ENCODE measurements around the gene CYTH4.
A peak's percentile ranks its signal among the peaks of the same experiment; 100 is the strongest.
"Not testable (repeated sequence)": the region's sequence is repeated elsewhere in the genome, so short reads cannot be mapped to it uniquely, and the experiment has no call there.

CYTH4 gene, protein sequence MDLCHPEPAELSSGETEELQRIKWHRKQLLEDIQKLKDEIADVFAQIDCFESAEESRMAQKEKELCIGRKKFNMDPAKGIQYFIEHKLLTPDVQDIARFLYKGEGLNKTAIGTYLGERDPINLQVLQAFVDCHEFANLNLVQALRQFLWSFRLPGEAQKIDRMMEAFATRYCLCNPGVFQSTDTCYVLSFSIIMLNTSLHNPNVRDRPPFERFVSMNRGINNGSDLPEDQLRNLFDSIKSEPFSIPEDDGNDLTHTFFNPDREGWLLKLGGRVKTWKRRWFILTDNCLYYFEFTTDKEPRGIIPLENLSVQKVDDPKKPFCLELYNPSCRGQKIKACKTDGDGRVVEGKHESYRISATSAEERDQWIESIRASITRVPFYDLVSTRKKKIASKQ

DNA sequence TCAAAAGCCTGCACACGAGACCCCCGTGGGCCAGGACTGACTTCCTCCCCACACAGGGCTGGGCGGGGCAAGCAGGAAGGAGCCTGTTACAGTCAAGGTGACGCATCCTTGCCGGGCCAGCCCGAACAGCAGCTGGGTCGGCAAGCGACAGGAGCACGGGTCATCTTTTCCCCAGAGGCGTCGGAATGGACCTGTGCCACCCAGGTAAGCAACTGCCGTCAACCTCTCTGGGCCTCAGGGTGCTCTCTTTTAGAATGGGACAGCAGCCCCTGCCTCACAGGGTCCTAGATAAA is at the start of gene CYTH4:
Gene CYTH4, plus strand, starts transcription at position 124 of the 293 bp plus-strand sequence. Its CDS starts 62 bp downstream, at position 186.
- DNase-seq = no peak

DNA sequence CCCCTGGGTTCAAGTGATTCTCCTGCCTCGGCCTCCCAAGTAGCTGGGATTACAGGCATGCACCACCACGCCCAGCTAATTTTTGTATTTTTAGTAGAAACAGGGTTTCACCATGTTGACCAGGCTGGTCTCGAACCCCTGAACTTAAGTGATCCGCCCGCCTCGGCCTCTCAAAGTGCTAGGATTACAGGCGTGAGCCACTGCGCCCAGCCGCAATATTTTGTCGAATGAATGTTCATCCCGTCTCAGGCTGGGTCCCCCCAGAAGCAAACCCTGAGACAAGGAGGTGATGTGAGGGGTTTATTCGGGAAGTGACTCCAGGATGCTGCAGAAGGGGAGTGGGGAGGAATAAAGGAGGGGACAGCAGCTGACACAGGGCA is 48.9 kb upstream of the CYTH4 start:
- not testable (repeated sequence) for DNase-seq

DNA sequence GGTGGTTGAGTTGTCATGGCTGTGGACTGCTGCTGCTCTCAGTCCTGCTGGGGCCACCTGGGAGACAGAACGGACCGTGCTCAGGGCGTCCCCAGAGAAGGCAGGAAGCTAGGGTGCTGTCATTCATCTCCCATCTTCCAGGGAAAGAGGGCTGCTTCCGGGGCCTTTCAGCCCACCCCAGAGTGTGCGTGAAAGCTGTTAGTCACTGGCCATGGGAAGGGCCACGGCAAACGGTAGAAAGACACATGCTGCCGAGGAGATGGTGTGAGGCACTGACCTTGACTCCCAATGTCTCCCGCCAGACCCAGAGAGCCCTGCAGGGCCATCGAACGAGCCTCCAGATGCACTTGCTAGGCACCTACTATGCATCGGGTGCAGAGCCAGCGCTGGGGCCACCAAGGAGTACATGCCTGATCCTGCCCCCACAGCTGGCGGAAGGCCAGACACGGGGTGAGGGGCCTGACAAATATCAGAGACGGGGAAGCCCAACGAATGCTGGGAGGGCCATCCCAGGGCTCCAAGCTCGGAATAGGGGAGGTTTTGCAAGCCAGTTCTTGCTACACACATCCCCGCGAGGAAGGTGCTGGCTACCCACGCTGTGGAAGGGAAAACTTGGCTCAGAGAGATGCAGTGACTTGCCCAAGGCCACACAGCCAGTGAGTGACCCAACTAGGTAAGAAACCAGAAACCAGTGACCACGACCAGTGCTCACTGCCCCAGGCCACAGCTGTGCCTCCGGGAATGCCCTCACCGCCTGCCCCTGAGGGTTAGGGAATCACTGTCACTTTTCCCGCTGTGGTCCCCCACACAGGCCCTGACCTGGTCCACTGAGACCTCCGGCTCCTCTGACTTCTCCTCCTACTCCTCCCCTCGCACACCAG is 48.3 kb upstream of the CYTH4 start:
- no peak for DNase-seq

DNA sequence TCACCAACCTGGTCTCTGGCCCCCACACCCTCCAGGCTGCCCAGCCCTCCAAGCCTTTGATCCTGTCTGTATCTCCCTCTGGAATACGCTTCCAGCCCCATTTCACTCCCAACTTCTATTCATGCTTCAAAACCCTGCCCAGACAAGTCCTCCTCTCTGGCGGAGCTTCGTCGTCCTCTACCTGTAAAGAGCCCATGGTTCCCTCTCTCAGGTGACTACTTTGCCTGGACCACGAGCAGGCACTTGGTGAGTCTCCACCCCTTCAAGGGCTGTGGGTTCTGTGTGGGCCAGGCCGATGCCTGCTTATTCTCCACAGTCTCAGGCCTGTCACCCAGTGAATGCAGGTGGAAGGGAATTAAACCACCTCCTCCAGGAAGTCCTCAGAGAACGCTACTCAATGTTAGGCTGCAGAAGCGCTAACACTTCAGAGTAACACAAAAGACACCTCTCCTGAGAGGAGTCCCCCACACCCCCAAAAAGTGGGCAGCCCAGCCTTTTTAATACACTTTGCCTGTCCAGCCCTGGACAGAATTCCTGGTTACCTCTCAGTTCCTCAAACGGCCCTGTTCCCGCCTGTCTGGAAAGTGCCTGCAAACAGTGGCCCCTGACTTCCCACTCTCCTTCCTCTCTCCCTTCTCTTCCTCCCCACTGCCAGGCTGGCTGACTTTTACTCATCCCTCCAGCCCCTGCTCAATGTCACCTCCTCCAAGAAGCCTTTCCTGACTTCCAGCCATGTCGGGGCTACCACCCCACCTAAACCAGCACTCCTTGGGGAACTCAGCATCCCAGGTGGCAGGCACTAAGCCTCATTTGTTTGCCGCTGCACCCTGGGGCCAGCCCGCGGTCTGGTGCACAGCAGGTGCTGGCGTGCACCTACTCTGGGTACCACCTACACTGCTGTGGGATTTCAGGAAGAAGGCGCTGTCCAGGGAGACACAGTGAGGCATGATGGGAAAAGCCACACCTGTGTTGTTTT is 47.3 kb upstream of the CYTH4 start:
- DNase-seq = no peak

DNA sequence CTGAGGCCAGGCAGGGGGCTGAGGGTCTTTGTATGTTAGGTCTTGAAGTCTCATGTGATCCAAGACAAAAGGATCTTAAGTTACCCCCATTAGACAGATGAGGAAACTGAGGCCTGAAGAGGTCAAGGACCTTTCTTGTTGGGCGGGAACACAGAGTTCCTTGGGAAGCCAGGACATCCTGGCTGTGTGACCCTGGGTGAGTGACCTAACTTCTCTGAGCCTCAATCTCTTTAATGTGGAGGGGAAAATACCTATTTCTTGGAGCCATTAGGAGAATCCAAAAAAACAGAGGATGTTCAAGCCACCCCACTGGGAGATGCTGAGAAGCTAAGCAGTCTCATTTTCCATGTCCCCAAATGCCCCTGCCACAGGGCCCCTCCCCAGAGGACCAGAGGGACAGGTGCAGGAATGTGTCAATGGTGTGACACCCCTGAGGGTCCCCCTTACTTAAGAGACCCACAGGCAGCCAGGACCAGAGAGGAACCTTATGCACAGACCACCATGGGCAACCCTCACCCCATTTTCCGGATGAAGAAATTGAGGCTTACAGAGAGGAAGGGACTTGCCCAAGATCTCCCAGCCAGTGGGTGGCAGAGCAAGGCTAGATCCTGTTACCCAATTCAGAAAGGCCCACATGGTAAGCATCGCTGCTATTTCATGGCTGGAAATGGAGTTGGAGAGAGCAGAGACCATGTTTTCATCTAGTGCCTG is 46.3 kb upstream of the CYTH4 start:
- no peak for DNase-seq

DNA sequence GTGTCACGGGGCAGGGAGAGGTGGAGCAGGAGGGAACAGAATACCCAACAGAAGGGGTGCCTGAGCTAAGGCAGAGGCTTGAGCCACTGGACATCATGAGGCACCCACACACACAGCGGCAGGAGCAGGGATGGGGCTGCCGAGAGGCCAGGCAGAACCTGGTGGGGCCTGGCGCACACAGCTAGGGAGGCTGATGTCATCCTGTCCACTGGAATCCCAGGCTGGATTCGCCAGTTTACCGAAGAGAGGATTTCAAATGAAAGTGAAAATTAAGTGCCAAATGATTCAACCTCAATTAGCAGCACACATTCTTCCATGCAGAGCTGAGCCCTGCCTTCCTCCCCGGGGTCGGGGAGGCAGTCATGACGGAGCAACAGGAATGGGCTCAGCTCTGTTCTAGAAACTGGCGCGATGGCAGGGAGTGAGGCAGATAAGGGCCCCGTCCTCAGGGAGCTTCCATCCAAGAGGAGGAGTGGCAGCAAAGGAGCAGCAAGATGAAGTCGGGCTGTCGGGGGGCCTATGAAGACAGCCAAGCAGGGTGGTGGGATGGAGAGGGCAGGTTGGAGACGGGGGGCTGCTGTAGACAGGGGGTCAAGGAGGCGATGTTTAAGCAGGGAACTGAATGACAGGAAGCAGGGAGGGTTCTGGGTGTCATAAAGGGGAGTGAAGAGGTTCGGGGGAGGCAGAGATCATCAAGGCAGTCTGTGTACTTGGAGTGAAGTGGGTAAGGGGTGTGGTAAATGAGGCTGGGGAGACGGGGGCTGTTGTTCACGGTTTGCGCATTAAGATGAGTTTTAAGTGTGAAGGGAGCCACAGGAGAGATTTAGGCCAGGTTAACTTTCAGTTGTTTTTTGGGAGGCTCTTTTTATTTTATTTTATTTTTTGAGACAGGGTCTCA is 44.7 kb upstream of the CYTH4 start:
- peak; percentile 21 for DNase-seq

DNA sequence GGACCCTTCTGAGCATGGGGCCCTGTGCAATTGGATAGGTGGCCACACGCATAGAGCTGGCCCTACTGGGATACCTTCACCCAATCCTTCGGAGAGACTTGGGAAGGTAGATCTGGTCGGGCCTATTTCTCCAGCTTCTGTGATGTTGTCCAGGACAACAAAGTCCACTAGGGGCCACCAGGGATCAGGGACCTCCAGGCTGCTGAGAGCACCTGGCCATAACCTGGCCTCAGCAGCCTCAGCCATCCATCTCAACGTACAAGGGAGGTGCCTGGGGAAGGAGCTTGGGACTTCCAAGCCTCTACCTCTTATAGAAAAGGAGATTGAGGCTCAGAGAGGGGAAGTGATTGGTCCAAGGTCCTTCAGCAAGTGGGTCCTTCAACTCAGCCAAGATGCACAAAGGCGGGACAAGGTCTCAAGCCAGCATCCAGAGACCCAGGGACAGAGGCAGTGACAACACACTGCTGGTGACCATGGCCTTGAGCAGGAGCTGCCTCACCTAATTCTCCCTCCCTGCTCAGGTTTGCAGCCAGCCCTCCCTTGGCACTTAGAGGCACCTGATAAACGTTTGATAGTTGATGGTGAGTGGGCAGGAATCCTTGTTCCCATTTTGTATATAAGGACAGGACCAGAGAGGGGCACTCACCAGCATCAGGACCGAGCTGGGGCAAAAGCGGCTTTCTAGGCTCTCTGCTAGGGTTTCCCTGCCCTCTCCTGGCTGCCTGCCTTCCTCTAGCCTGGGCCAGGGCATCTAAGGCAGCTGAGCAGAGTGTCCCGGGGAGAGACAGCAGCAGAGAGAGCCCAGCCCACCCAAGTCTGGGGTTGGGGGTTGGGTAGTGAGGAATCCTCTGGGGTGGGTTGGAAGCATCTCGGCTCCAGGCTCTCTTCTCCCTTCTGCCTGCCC is 42.7 kb upstream of the CYTH4 start:
- no peak for DNase-seq

DNA sequence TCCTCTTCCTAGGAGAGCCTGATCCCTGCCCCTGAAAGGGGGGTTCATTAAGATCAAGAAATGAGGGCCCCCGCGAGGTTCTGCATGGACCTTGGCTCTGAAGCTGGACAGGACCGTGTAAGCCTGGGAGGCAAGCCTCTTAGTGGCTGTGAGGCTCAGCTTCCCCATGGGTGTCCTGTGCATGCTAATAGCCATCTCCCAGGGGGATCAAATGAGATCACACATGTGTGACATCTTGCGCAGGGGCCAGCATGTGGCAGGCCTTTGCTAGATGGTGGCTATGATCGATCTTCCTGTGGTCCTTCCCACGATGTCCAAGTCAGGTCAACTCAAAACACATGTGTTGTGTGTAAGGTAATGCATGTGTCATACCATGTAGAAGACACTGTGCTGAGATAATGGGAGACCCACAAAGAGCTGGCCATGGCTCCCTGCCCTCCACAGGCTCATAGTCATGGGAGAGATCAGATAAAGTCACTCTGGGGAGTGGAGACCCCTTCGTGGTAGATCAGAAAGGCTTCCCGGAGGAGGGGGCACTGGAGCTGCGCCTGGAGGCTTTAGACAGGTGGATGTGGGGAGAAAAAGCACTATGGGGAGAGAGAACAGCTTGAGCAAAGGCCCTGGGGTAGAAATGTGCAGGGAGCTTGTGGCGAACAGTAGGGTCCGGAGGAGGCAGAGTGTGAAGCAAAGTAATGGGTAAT is 41.9 kb upstream of the CYTH4 start:
- DNase-seq = no peak

DNA sequence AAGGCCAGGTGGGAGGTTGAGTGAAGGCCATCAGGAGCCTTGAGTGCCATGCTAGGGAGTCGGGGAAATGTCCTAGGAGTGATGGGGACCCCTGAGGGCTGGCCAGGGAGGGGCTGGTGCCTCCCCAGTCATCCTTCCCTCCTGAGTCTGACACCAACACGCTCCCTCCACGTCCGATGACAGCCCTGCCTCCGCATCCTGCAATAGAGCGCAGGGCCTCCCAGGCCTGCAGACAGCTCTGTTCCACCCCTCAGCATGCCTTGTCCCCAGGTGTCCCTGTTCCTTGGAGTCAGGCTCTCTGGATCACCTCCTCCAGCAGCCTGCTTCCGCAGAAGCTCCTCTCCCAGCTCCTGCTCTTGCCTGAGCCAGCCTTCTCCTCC is 41.4 kb upstream of the CYTH4 start:
- no peak for DNase-seq

DNA sequence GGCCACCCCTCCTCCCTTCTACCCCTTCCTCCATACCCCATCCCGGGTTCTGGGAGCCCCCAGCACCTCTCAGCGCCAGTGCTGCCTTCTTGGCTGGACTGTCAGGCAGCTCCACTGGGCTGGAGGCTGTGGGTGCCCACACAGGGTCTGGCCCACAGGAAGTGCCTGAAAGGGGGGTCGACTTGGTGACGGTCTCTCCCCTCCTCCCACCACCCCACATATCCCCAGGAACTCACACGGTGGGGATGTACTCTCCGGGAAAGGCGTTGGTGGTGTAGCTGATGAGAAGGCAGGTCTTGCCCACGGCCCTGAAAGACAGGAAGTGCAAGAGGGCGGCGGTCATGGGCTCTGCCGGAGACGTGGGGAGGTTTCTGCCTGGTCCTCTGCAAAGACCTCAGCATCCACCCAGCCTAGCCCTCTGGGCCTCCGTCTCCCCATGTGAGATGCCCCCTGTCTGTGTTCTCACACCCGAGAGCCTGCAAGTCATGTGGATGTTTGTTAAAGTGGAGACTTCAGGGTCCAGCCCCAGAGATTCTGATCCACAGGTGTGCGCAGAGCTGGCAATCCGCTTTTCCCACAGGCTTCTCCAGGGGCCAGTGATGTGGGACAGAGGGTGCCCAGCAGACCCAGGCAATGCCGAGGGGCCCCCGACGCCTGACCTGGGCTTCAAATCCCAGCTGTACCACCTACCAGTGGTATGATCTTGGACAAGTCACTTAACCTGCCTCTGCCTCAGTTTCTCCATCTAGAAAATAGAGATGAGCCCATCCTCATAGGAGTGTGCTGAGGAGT is 40.8 kb upstream of the CYTH4 start:
- no peak for DNase-seq

DNA sequence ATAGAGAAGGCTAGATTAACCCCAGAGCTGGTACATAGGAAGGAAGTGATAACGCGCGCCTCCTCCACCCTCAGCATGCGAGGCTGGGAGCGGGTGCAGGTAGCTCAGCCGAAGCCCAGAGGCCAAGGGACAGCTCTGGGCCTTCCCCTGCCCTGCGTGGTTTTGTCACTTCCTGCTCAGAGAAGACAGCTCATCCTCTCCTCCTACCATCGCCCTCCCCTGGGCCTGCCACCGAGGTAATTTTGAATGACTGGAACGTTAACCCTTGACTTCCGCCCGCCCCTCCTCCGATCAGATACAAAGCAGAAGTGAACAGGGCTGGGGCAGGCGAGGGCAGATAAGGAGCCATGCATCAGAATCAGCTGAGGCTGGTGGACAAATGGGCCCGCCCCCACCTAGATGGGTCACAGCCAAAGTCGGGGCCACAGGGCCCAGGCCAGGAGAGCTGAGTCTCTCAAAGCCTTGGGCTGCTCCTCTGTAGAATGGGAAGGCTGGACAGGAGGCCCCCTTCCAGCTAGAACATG is 39.9 kb upstream of the CYTH4 start:
- peak; percentile 61 for DNase-seq

DNA sequence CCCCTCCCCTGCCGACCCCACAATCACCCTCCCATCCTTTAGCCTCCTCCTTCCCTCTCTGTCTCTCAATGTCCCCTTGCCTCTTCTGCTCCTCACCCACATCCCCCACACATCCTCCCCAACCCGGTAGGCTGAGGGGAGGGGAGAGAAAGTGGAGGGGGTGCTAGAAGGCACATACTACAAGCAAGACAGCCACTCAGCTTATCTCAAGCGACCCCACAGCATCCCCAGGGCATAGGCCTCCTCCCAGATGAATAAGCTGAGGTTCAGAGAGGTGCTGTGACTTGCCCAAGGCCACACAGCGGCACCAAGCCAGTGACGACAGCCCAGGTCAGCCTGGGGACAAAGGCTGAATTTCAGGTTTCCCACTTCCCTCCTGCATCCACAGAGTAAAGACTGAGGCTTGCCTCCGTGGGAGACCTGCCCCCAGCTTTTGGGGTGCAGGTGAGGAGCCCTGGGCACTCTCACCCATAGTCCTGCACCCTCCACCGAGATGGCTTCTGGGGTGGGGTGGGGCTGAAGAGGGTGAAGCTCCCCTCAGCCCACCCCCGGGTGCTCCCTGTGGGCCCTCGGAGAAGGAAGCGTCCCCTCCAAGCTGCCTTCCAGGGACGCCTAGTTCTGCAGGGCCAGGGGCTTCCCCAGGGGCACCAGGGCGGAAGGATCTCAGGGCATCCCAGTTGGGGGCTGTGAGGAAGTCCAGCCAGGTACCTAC is 38.8 kb upstream of the CYTH4 start:
- no peak for DNase-seq

DNA sequence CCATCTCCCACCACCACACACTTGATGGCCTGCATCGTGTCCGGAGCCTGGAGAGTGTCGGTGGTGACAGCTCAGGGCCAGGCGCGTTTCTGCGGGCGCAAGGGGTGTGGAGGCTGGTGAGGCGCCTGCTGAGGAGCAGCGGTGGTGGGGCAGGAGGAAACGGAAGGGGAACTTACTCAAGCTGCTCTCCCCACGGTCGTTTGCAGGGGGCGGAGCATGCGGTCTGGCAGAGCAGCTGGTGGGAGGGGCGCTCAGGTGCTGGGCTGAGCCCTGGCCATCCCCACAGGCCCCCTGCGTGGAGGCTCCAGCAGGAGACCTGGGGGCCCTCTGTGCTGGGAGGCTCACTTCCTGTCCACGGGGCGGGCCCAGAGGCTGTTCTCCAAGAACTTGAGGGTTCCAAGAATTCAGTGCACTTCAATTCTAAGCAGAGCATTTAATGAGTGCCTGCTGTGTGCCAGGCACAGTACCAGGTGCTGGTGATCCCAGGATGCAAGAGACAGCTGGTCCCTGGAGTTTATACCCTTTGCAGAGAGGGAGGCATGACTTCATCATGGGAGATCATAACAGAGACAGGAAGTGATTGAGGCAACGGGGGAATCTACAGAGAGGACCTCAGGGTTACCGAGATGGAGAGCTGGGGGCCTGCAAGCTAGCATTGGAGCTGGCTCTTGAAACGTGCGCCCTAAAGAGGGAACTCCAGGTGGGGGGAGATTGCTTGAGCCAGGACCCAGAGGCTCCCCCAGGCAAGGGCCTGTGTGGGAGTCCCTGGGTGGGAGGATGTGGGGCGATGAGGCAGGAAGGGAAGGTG is 38.0 kb upstream of the CYTH4 start, which contains the start of gene RAC2:
Gene RAC2, minus strand, starts transcription at position 156 of the 808 bp plus-strand sequence. Its CDS starts 121 bp downstream, at position 35.
- DNase-seq = peak; percentile 81

DNA sequence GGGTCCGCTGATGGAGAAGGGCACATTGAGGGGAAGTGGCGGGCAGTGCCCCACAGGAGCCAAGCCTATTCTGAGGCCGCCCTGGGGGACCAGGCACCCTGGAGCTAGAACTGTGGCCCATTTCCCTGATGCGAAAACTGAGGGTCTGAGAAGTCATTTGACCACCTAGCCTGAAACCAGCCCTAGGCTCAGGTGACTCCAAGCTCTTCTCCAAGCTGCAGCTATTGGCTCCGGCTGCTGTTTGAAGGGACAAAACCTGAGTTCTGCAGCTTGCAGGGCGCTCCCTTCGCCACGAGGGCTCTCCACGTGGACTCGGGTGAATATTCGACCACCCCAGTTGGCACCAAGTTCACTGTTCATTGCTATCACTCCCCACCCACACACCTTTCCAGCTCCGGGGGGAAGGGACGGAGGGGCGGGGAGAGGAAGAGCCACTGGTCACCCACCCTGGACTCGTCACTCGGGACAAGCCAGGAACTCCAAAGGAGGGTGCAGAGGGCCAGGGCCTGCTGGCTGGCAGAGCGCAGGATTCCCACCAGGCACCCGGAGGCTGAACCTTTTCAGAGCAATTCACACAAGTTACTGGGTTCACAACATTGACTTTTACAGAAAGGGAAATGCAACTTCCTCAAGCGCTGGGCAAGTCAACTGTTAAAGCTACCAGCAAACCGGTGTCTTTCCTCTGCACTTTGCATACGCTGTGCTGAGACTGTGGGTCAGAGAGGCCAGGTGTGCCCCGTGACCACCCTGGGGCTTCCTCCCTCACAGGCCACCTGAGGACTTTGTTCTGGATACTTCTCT is 37.2 kb upstream of the CYTH4 start:
- DNase-seq = no peak

DNA sequence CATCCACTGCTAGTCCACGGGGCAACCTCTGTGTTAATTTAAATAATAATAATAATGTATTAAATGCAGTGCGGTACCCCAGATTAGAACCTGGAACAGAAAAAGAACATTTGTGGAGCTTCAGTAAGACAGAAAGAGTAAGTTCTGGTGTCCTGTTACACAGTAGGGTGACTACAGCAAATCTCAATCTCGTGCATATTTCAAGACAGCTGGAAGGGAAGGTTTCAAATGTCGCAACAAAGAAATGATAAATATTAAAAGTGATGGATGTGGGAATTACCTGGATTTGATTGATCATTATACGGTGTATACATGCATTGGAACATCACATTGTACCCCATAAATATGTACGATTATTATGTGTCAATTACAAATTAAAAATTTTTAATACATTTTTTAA is 36.6 kb upstream of the CYTH4 start:
- DNase-seq = no peak

DNA sequence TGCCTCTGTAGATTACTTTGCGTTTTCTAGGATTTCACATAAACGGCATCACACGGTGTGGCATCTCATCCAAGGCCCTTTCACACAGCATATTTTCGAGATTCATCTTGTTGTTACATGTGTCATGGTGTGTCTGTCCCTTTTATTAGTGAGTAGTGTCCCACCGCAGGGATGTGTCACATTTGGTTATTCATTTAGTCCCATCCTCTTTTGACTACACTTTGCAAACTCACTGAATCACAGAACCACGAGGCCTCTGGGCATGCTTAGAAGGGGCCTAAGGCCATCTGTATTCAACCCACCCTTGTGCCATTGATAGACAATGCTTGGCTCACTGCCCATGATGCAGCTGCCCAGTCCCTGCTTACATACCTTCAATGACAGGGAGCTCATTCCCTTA is 34.1 kb upstream of the CYTH4 start:
- no peak for DNase-seq
